ENCODE data around the gene CCDC57.

DNA sequence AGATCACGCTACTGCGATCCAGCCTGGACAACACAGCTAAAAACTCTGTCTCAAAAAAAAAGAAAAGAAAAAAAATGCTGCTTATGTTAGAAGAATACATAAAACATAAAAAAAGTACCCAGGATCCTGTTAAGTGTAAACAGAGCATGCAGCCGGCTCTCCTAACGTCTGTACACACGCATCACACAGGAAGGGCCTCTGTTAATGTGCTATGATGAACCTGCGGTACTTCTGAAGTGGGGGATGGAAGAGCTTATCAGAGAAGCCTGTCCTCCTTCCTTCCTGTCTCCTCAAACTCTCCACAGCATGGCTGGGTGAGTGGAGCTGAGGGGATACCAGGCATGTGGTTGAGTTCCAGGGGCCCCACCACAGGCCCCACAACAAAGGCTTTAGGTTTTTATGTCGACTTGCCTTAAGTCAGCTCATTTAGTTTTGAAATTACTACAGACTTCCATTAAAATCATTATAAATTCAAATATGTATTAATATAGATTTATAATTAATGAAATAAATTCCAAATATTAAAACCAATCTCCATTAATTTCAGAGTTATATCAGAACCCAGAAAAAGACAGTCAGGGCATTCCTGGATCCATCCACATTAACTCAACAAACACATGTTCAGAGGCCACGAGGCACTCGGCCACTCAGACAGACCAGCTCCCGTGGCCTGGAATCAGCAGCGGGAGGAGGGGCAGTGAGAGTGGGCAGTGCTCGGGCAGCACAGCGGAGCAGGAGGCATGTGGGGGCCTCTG, 11.7 kb downstream of the CCDC57 start:
- TF ChIP-seq EZH2phosphoT487 (IDR thresholded peaks at IDR 0.05; ENCODE audit: low read depth, severe bottlenecking, unreplicated experiment): no peak
- no peak for TF ChIP-seq CTCF (IDR thresholded peaks at IDR 0.05; ENCODE audit: poor library complexity)
- no peak for TF ChIP-seq EZH2 (IDR thresholded peaks at IDR 0.05; ENCODE audit: borderline replicate concordance)

Measured in hepatocyte (in vitro differentiated cells).